HUES6 (cell line): ENCODE results near the gene DDA1.
A peak's percentile ranks its signal among the peaks of the same experiment; 100 is the strongest.

Experiments
- H3K27ac ChIP-seq: 2 replicates; pipeline ENCODE4 v1.7.0; 2013; ENCODE audit warnings: low read depth, mild to moderate bottlenecking, low read length, inconsistent platforms
- H3K27me3 ChIP-seq: 2 replicates; pipeline ENCODE4 v1.6.1; 2013; ENCODE audit warnings: low read length; ENCODE audit not compliant: control insufficient read depth, insufficient read depth
- H3K36me3 ChIP-seq: 2 replicates; pipeline ENCODE4 v1.6.1; 2013; ENCODE audit warnings: low read length; ENCODE audit not compliant: control insufficient read depth, insufficient read depth
- H3K4me1 ChIP-seq: 2 replicates; pipeline ENCODE4 v1.6.1; 2013; ENCODE audit warnings: low read length; ENCODE audit not compliant: control insufficient read depth, insufficient read depth
- H3K4me3 ChIP-seq: 2 replicates; pipeline ENCODE4 v1.5.1; 2013; ENCODE audit warnings: low read depth, low read length
- H3K9ac ChIP-seq: one replicate; pipeline ENCODE4 v1.6.1; 2013; ENCODE audit warnings: mild to moderate bottlenecking, low read length
- H3K9me3 ChIP-seq: 2 replicates; pipeline ENCODE4 v1.6.1; 2013; ENCODE audit warnings: low read depth, low read length; ENCODE audit not compliant: control insufficient read depth, insufficient read depth

Gene DDA1

DNA sequence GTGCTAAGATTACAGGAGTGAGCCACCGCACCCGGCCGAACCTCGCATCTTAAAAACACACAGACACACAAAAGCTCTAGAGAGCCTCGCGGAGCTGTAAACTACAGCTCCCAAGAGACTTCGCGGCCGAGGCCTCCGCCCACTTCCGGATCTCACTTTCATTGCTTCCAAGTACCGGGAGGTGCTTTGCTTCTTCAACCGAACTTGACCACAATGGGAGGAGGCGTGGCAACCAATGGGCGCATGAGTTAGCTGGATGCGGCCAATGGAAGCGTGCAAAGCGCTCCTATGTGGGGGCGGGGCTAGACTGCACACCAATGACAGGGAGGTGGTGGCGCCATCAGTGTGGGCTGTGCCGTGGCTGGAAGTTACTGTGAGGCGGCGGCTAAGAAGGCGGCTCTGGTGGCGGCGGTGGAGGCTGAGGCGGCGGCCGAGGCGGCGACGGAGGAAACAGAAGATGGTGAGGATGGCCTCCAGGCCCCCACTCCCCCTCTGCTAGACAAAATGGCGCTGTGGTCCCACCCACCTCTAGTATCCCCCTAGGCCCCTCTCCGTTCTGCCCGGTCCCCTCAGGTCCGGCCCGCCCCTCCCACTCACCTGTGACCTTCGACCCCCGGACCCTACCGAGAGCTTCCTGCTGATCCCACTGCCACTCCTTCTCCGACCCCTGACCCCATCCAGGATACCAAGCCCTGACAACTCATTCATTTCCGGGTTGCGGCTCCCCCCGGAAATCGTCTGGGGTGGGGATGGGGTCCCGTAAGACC is at the start of gene DDA1:
TSS of gene DDA1 (plus strand) at position 366 of the 767 bp plus-strand sequence. CDS start at position 458, 92 bp downstream.
- Histone ChIP-seq H3K9me3 (no peaks in the 10 kb centered on the region), H3K36me3 (peaks cover 22% of the 10 kb centered on the region), H3K4me1 (peaks cover 23% of the 10 kb centered on the region), H3K9ac (peak within 1 kb of the TSS; percentile 72), H3K4me3 (peak within 1 kb of the TSS; percentile 88), H3K27ac (peak within 1 kb of the TSS; percentile 75; the same call in 1 of the 2 replicates), H3K27me3 (no peaks in the 10 kb centered on the region)

DNA sequence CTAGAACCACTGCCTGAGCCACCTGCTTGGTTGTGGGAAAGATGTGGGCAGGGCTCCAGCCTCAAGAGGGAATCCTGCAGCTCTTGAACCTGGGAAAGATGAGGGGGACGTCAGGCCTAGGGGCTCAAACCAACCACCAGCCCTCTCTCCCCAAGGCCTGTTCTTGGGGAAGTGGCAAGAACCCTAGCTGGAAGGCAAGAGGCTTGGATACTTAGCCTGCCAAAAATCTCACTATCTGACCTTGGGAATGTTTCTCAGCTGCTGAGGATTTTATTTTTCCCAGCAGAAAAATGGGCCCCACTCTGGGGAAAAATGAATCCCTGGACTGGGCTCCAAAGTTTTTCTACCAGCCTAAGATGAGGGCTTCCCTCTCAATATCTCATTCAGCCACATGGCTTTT is 49.4 kb upstream of the DDA1 start:
- H3K4me1 ChIP-seq: peaks cover 10% of the 10 kb centered on the region
- H3K36me3 ChIP-seq: peaks cover 9% of the 10 kb centered on the region; the same call in 1 of the 2 replicates
- H3K4me3 ChIP-seq: no peak overlapping the region
- no peaks in the 10 kb centered on the region for H3K27me3 ChIP-seq
- H3K9ac ChIP-seq: no peak overlapping the region
- H3K9me3 ChIP-seq: peaks cover 11% of the 10 kb centered on the region; the same call in 1 of the 2 replicates
- H3K27ac ChIP-seq: no peak overlapping the region

DNA sequence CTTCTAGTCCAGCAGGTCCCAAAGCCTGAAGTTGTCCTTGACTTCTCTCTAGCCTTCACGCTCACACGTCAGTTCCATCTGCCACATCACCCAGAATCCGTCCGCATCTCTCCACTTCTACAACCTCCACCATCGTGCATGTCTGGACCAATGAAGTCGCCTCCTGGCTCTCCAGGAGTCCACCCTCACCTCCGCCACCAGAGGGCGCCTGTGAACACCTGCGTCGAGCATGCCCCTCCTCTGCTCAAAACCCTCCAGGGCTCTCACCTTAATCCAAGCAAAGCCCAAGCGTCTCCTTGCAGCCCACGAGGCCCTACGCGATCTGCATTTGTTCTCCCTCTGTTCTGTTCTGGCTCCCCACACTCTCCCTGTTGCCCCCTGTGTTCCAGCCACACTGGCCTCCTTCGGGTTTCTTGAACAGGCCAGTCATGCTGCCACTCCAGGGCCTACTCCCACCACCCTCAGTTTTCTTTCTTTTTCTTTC is 48.5 kb upstream of the DDA1 start:
- Histone ChIP-seq H3K27me3 (no peaks in the 10 kb centered on the region), H3K9me3 (peaks cover 11% of the 10 kb centered on the region; the same call in 1 of the 2 replicates), H3K4me3 (no peak overlapping the region), H3K9ac (peak overlapping the region; percentile 63), H3K4me1 (peaks cover 10% of the 10 kb centered on the region), H3K36me3 (peaks cover 9% of the 10 kb centered on the region; the same call in 1 of the 2 replicates), H3K27ac (peak overlapping the region; percentile 35; the same call in 1 of the 2 replicates)

DNA sequence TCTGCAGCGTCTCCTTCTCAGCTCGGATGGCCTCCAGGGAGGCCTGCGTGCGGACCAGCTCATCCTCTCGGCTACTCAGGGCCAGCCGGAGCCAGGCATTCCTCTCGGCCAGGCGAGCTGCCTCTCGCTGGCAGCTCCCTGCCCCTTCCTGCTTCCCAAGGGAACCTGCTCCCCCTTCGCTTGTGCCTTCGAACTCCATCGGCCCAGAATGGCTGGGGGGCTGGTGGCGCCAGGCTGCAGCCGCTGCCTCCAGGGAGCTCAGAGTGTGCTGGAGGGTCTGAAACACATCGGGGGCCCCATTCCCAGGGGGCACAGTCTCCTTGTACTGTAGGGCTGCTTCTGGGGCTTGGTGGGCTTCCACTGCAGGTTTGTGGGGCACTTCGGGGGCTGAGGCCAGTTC is 46.8 kb upstream of the DDA1 start:
- Histone ChIP-seq H3K9ac (no peak overlapping the region), H3K9me3 (peaks cover 11% of the 10 kb centered on the region; the same call in 1 of the 2 replicates), H3K36me3 (peaks cover 9% of the 10 kb centered on the region; the same call in 1 of the 2 replicates), H3K4me3 (no peak overlapping the region), H3K4me1 (peaks cover 10% of the 10 kb centered on the region), H3K27ac (no peak overlapping the region), H3K27me3 (no peaks in the 10 kb centered on the region)

DNA sequence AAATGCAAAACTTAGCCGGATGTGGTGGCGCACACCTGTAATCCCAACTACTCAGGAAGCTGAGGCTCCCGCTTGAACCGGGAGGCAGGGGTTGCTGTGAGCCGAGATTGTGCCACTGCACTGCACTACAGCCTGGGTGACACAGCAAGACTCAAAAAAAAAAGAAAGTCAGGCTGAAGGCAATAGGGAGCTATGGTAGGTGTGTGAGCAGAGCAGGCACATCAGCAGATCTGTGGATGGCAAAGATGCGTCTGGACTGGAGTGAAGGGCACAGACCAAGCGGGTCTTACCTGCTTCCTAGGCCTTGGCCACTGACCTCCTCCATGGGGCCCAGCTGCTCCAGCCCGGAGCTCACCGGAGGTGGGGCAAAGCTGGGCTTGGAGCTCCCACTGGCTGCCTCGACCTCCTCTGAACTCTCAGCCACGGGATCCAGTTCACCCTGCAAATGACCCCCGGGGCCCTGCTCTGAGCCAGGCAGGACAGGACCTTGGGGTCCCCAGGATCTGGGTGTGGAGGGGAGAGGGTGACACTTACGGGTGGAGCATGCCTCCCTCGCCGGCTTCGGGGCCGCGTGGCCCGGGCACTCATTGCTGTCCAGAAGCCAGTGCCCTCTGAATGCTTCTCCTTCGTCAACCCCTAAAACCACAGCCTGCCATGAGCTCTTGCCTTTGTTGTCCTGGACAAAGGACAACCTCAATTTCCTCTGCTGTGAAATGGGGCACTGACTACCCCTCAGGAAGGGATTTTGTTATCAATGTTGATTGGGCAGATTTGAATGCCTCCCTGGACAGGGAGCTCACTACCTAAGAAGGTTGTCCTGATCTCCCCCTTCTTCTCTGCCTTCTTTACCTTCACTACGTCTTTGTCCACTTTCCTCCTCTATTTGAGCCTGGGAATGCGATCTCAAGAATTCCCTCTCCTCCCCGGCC is 45.4 kb upstream of the DDA1 start:
- Histone ChIP-seq H3K9me3 (peaks cover 10% of the 10 kb centered on the region; the same call in 1 of the 2 replicates), H3K4me1 (peaks cover 10% of the 10 kb centered on the region), H3K27me3 (no peaks in the 10 kb centered on the region), H3K27ac (peak overlapping the region; percentile 66), H3K4me3 (peak overlapping the region; percentile 5; the same call in 1 of the 2 replicates), H3K9ac (peak overlapping the region; percentile 38), H3K36me3 (peaks cover 9% of the 10 kb centered on the region)

DNA sequence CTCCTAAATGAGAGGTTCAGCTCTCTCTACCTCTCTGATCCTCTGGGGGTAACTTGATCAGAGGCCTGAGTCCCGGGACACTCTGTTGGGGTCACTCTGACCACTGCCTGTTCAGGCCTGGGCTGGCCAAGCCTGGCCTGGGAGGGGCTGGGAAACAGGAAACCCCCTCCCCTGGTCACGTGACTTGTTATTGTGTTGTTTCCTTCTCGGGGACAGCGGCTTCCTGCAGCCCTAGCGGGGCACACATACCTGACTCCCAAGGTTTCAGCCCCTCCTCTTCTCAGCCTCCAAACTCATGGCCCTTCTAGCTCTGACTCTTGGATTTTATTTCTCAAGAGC is 44.8 kb upstream of the DDA1 start, which contains the start of gene USHBP1:
TSS of gene USHBP1 (minus strand) at position 105 of the 339 bp plus-strand sequence. CDS start 446 bp downstream, outside the sequence.
- Histone ChIP-seq H3K27me3 (no peaks in the 10 kb centered on the region), H3K4me1 (peaks cover 10% of the 10 kb centered on the region), H3K27ac (peak within 1 kb of the TSS; percentile 66), H3K36me3 (peaks cover 9% of the 10 kb centered on the region), H3K4me3 (peak within 1 kb of the TSS; percentile 5; the same call in 1 of the 2 replicates), H3K9ac (peak within 1 kb of the TSS; percentile 38), H3K9me3 (peaks cover 4% of the 10 kb centered on the region; the same call in 1 of the 2 replicates)

DNA sequence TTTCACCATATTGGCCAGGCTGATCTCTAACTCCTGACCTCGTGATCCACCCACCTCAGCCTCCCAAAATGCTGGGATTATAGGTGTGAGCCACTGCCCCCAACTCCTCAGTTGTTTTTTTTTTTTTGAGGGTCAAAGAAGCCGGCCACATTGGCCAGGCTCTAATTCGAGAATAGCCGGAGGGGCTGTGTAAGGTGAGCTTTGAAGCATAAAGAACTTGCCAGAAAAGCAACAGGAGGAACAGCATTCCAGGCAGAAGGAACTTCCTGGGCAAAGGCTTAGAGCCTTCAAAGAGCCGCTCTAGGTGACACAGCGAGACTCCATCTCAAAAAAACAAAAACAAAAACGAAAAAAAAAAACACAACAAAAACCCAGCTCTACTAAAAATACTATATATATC is 43.3 kb upstream of the DDA1 start:
- no peak overlapping the region for H3K27ac ChIP-seq

DNA sequence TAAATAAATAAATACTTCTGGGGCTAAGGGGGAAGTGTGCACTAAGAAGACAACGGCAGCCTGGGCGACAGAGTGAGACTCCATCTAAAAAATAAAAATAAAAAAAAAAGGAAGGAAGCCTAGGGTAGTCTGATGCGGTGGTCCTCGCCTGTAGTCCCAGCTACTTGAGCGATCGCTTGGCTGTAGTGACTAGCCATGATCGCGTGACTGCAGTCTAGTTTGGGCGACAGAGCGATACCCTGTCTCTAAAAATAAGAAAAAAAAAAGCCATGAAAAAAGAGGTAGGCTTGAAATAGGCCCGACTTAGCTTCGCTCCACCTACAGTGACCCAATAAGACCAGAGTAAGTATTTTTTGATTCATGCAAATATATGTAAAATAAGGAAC is 42.8 kb upstream of the DDA1 start:
- H3K4me3 ChIP-seq: 0 out of 2 replicates have a peak overlapping the region, but pooled peaks have one; percentile 14
- H3K27ac ChIP-seq: no peak overlapping the region
- H3K9ac ChIP-seq: no peak overlapping the region
- H3K9me3 ChIP-seq: no peaks in the 10 kb centered on the region
- peaks cover 10% of the 10 kb centered on the region for H3K4me1 ChIP-seq
- H3K27me3 ChIP-seq: no peaks in the 10 kb centered on the region
- H3K36me3 ChIP-seq: peaks cover 21% of the 10 kb centered on the region

More for the DNA sequence above, 43.3 kb upstream of the DDA1 start:
- no peak overlapping the region for H3K9ac ChIP-seq
- H3K36me3 ChIP-seq: peaks cover 15% of the 10 kb centered on the region
- no peaks in the 10 kb centered on the region for H3K9me3 ChIP-seq
- H3K4me1 ChIP-seq: peaks cover 10% of the 10 kb centered on the region
- H3K27me3 ChIP-seq: no peaks in the 10 kb centered on the region
- no peak overlapping the region for H3K4me3 ChIP-seq

DNA sequence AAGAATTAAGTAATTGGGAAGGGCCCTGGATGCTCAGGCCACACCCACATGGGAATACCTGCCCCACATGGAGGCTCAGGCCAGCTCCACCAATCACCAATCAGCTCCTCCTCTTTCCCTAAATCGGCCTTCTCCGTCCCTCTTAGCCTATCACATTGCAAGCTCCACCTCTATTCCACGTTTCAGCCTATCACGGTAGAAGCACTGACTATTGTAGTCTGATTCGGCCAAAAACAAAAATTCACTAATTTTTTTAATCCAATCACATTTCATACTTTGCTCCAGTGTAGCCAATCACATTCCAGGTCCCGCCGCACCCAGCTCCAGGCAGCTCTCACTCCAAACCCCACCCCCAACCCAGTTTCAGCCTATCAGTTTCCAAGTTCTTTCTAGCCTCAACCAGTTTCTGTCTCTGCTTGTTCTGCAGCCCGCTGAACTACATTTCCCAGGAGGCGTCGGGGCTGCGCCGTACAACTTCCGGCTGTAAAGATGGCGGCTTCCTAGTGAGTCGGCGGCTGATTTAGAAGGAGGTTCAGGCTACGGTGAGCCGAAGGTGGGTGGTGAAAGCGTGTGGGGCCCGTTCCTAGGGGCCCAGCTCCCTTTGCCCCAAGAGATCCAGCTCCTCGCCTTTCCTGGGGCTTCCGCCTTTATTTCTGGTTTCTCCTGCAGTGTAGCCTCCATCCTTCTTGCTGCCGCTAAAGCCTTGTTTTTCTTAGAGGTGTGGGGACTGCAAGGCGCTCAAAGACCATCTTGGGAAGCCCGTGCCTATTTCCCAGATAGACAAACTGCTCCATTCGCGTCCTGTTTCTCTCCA is 42.2 kb upstream of the DDA1 start, which contains the start of gene BABAM1:
TSS of gene BABAM1 (plus strand) at position 469 of the 814 bp plus-strand sequence. CDS start 1,364 bp downstream, outside the sequence.
- Histone ChIP-seq H3K36me3 (peaks cover 27% of the 10 kb centered on the region), H3K9me3 (no peaks in the 10 kb centered on the region), H3K27me3 (no peaks in the 10 kb centered on the region), H3K4me3 (peak within 1 kb of the TSS; percentile 91), H3K9ac (peak within 1 kb of the TSS; percentile 95), H3K4me1 (peaks cover 10% of the 10 kb centered on the region), H3K27ac (peak within 1 kb of the TSS; percentile 61)

DNA sequence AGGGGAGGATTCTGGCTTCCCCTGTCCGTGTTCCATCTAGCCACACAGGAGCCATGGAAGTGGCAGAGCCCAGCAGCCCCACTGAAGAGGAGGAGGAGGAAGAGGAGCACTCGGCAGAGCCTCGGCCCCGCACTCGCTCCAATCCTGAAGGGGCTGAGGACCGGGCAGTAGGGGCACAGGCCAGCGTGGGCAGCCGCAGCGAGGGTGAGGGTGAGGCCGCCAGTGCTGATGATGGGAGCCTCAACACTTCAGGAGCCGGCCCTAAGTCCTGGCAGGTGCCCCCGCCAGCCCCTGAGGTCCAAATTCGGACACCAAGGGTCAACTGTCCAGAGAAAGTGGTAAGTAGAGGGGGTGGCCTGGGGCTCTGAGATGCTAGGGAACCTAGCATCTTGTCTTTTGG is 40.6 kb upstream of the DDA1 start:
- H3K4me1 ChIP-seq: peaks cover 10% of the 10 kb centered on the region
- H3K9ac ChIP-seq: no peak overlapping the region
- no peaks in the 10 kb centered on the region for H3K9me3 ChIP-seq
- peaks cover 33% of the 10 kb centered on the region for H3K36me3 ChIP-seq
- no peaks in the 10 kb centered on the region for H3K27me3 ChIP-seq
- H3K4me3 ChIP-seq: no peak overlapping the region
- no peak overlapping the region for H3K27ac ChIP-seq
